CD4-positive, alpha-beta T cell treated with Interleukin-4 for 4 hours (primary cell): ENCODE measurements around the gene NR0B2.
A peak's percentile ranks its signal among the peaks of the same experiment; 100 is the strongest.
"Not testable (repeated sequence)": the region's sequence is repeated elsewhere in the genome, so short reads cannot be mapped to it uniquely, and the experiment has no call there.

ENCODE experiments used
- DNase-seq: peaks from one replicate; pipeline ENCODE4 v3.0.0-alpha.2; 2020

Gene NR0B2

GRCh38 chr1:26888231-26888630 is 25.5 kb downstream of the NR0B2 start:
- DNase-seq, result no peak

- peak; percentile 19 for DNase-seq
Measured at GRCh38 chr1:26887125-26887524, 26.6 kb downstream of the NR0B2 start.

DNA sequence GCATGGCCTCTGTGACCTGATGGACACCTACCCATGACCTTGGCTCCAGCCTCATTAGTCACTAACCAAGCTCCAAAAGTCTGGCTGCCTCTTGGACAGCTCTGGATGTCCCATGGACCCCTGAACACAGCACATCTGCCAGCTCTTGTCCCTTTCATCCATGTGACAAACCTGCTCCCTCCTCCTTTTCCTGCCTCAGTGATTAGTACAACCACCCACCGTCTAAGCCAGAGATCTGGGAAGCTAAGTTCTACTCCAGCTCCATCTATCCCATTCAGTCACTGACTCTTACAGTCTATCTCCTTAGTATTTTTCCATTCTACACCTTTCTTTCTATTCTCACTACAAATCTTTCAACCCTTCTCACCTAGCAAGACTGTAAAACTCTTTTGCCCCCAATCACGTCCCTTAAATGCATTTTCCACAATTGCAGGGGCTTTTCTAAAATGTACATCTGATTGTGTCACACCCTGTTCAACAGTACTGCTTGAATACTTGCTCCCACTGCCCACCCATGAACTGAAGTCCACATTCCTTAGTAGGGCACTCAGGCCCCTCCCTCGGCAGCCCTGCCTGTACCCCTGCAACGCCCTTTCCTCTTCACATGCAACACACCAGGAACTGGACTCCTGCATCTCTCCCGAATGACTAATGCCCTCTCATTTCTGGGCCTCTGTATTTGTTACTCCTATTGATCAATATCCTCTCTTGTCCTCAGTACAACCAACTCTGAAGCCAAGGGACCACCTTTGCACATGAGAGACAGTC is 30.9 kb downstream of the NR0B2 start:
- DNase-seq, result no peak

- DNase-seq, result not testable (repeated sequence)
Measured at GRCh38 chr1:26881611-26882010, 32.2 kb downstream of the NR0B2 start.

GRCh38 chr1:26879793-26880192 is 34.0 kb downstream of the NR0B2 start:
- no peak for DNase-seq

GRCh38 chr1:26877326-26877725 is 36.4 kb downstream of the NR0B2 start:
- DNase-seq, result no peak

DNA sequence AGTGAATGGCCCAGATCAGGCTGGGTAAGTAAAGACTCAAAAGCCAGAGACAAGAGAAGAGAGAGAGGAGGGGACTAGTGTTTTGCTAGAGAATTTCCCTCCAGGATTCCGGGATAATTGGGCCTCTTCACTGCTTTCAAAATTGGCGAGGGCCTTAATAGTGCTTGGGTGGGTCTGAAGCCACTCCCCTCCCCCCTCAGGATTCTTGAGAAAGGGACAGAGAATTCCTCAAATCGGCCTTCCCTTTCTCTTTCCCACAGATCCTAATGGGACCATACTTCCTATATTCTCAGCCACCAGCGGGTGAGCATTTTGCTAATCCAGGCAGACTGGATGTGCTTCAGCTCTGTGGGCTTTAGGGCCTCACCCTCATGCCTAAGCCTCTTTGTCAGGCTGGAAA is 38.9 kb downstream of the NR0B2 start:
- DNase-seq, result no peak

GRCh38 chr1:26873097-26873496 is 40.7 kb downstream of the NR0B2 start:
- not testable (repeated sequence) for DNase-seq

- DNase-seq, result peak; percentile 93
Measured at GRCh38 chr1:26864610-26865480, 48.9 kb downstream of the NR0B2 start.

GRCh38 chr1:26863685-26864077 is 50.1 kb downstream of the NR0B2 start:
- DNase-seq, result no peak

DNA sequence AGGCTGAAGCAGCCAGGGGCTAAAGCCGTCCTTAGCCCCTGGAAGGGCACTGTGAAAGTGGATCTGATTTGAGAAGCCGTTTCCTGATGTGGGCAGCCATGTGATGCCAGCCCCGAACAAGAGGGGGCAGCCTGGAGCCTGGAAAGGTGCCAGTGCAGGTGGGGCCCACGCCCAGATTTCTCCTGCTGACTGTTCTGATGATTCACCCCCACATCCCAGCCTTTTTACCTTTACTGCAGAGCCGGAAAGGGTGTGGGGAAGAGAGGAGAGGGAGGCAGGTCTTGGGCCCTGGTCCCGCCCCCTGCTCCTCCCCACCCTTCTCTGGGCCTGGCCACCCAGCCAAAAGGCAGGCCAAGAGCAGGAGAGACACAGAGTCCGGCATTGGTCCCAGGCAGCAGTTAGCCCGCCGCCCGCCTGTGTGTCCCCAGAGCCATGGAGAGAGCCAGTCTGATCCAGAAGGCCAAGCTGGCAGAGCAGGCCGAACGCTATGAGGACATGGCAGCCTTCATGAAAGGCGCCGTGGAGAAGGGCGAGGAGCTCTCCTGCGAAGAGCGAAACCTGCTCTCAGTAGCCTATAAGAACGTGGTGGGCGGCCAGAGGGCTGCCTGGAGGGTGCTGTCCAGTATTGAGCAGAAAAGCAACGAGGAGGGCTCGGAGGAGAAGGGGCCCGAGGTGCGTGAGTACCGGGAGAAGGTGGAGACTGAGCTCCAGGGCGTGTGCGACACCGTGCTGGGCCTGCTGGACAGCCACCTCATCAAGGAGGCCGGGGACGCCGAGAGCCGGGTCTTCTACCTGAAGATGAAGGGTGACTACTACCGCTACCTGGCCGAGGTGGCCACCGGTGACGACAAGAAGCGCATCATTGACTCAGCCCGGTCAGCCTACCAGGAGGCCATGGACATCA is 50.7 kb downstream of the NR0B2 start, which contains the start of gene SFN:
TSS of gene SFN (plus strand) at position 369 of the 904 bp plus-strand sequence. CDS start at position 433, 64 bp downstream.
- peak; percentile 68 for DNase-seq

DNA sequence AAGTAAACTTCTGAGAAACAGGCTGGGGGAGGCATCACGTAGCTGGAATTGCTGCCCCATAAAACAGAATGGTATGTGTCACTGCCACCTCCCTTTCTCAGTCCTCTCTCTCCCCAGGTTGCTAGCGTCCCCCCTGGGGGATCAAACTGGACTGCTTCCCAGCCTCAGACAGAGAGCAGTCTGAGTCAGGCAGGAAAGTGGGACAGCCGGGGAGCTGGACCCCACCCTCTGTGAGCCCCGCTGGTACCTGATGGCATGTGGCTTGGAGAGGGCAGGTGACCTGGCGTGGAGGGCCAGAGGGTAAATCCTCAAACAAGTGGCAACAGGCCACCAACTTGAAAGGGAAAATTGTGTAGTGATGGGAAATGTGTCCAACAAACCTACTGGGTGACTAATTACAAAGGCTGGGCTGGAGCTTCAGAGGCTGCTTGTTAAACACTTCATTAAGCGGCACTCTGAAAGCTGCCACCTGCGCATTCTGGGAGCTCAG is 51.8 kb downstream of the NR0B2 start:
- DNase-seq, result no peak
